H1 (cell line): ENCODE results near the gene ALDH3B1. TPM values are rescaled to one million over a fixed set of nuclear protein-coding genes. Genes with fewer than 3 reads are reported as not detected.

Source experiments
- CTCF ChIA-PET: fragments of 300-600 bp; sonication (Branson Sonifier 250); formaldehyde crosslinking; loops from one replicate; lab custom pipeline; 2021; ENCODE audit not compliant: partially characterized antibody; lab: Charles Lee
- POLR2A ChIA-PET: fragments of 300-600 bp; sonication (Branson Sonifier 250); formaldehyde crosslinking; loops from one replicate; lab custom pipeline; 2021; ENCODE audit warnings: inconsistent platforms; ENCODE audit not compliant: partially characterized antibody; lab: Charles Lee
- DNase-seq, 2 experiments: peaks; one replicate each; pipeline versions ENCODE4 v3.0.0 to v3.0.0-alpha.2; 2010 to 2022; ENCODE audit warnings: low spot score in 2 of 2, low read depth in 1 of 2, mixed read lengths in 1 of 2
- FAIRE-seq: peaks from 2 replicates; lab custom pipeline; 2011; peaks lifted over from hg19 to GRCh38; lab: Jason Lieb, UNC
- H2AFZ ChIP-seq: 2 replicates; pipeline ENCODE4 v1.8.1; 2012; ENCODE audit warnings: low read length, inconsistent platforms
- H2AK5ac ChIP-seq: 2 replicates; pipeline ENCODE4 v1.6.1; 2013; ENCODE audit warnings: low read depth, low read length
- H2BK120ac ChIP-seq: replicated peaks from 2 replicates; pipeline ENCODE3; 2013; ENCODE audit warnings: low read depth, low read length, inconsistent platforms
- H2BK12ac ChIP-seq: 2 replicates; pipeline ENCODE4 v1.6.1; 2013; ENCODE audit warnings: low read depth, low read length
- H2BK15ac ChIP-seq: 2 replicates; pipeline ENCODE4 v1.6.1; 2013; ENCODE audit warnings: low read length
- H2BK20ac ChIP-seq: 2 replicates; pipeline ENCODE4 v1.6.1; 2013; ENCODE audit warnings: low read length
- H2BK5ac ChIP-seq: 2 replicates; pipeline ENCODE4 v1.6.1; 2013; ENCODE audit warnings: low read depth, low read length
- H3K14ac ChIP-seq: 2 replicates; pipeline ENCODE4 v1.6.1; 2013; ENCODE audit warnings: inconsistent platforms; ENCODE audit not compliant: insufficient read length
- H3K18ac ChIP-seq: 2 replicates; pipeline ENCODE4 v1.6.1; 2013; ENCODE audit warnings: low read length; ENCODE audit errors: extremely low read depth
- H3K23ac ChIP-seq: 2 replicates; pipeline ENCODE4 v1.6.1; 2013; ENCODE audit warnings: inconsistent platforms; ENCODE audit not compliant: insufficient read length
- H3K23me2 ChIP-seq: 2 replicates; pipeline ENCODE4 v1.6.1; 2013; ENCODE audit warnings: low read depth, low read length
- H3K27ac ChIP-seq: 2 replicates; pipeline ENCODE4 v1.6.1; 2011; ENCODE audit warnings: low read depth, low read length, inconsistent platforms
- H3K27me3 ChIP-seq, 4 experiments: replicated peaks in 1 of 4; 1 replicate in 1 of 4; 2 replicates in 3 of 4; pipeline versions ENCODE4 v1.6.1 to v1.8.1; 2011 to 2013; ENCODE audit warnings: low read length in 3 of 4, mild to moderate bottlenecking in 3 of 4, inconsistent platforms in 2 of 4, mixed read lengths in 2 of 4, moderate library complexity in 1 of 4; ENCODE audit not compliant: control insufficient read depth in 3 of 4, insufficient read depth in 3 of 4; ENCODE audit errors: extremely low read depth in 1 of 4
- H3K36me3 ChIP-seq, 4 experiments: 2 replicates each; pipeline versions ENCODE4 v1.6.1 to v1.8.1; 2011 to 2013; ENCODE audit warnings: mild to moderate bottlenecking in 4 of 4, low read length in 3 of 4, moderate library complexity in 2 of 4, control low read depth in 1 of 4, inconsistent platforms in 1 of 4; ENCODE audit not compliant: insufficient read depth in 4 of 4, control insufficient read depth in 2 of 4
- H3K4ac ChIP-seq: replicated peaks from 2 replicates; pipeline ENCODE3; 2013; ENCODE audit warnings: low read length, low read depth, mixed read lengths, inconsistent platforms; ENCODE audit not compliant: insufficient read length
- H3K4me1 ChIP-seq, 4 experiments: replicated peaks in 1 of 4; 1 replicate in 1 of 4; 2 replicates in 3 of 4; pipeline versions ENCODE4 v1.6.1 to v1.8.1; 2011 to 2013; ENCODE audit warnings: low read length in 3 of 4, inconsistent platforms in 2 of 4, mixed read lengths in 1 of 4; ENCODE audit not compliant: insufficient read depth in 4 of 4, control insufficient read depth in 3 of 4
- H3K4me2 ChIP-seq, 2 experiments: 2 replicates each; pipeline versions ENCODE4 v1.6.1 to v1.8.1; 2011 to 2013; ENCODE audit warnings: low read depth in 2 of 2, low read length in 2 of 2, control low read depth in 1 of 2, inconsistent platforms in 1 of 2, mild to moderate bottlenecking in 1 of 2; ENCODE audit not compliant: insufficient read depth in 1 of 2
- H3K4me3 ChIP-seq, 4 experiments: fragments of 200-600, 300-600 bp in 1 of 4; sonication (generic), shearing (Covaris generic), sonication (Bioruptor Twin) in 1 of 4; 2 replicates each; pipeline versions ENCODE4 v1.5.1 to v1.8.1; 2011 to 2016; ENCODE audit warnings: low read length in 4 of 4, low read depth in 3 of 4, control low read depth in 2 of 4, inconsistent platforms in 2 of 4, mild to moderate bottlenecking in 2 of 4, mixed read lengths in 1 of 4, moderate library complexity in 1 of 4; ENCODE audit not compliant: insufficient read depth in 2 of 4; ENCODE audit errors: extremely low read depth in 1 of 4
- H3K56ac ChIP-seq: replicated peaks from 2 replicates; pipeline ENCODE3; 2013; ENCODE audit warnings: low read depth, mild to moderate bottlenecking, mixed read lengths, low read length, inconsistent platforms; ENCODE audit not compliant: insufficient read length
- H3K79me1 ChIP-seq: 2 replicates; pipeline ENCODE4 v1.6.1; 2013; ENCODE audit warnings: low read depth, low read length, control low read depth
- H3K79me2 ChIP-seq, 2 experiments: 2 replicates each; pipeline versions ENCODE4 v1.6.1 to v1.8.1; 2012 to 2013; ENCODE audit warnings: low read length in 2 of 2, mild to moderate bottlenecking in 2 of 2, inconsistent platforms in 1 of 2; ENCODE audit not compliant: insufficient read depth in 2 of 2, control insufficient read depth in 1 of 2
- H3K9ac ChIP-seq, 4 experiments: replicated peaks in 1 of 4; 1 replicate in 1 of 4; 2 replicates in 3 of 4; pipeline versions ENCODE4 v1.6.1 to v1.8.1; 2011 to 2013; ENCODE audit warnings: low read depth in 3 of 4, low read length in 3 of 4, control low read depth in 2 of 4, mild to moderate bottlenecking in 2 of 4, moderate library complexity in 2 of 4, inconsistent platforms in 1 of 4; ENCODE audit errors: extremely low read depth in 1 of 4
- H3K9me3 ChIP-seq, 2 experiments: 2 replicates each; pipeline versions ENCODE4 v1.6.1 to v1.8.1; 2012 to 2013; ENCODE audit warnings: mild to moderate bottlenecking in 2 of 2, moderate library complexity in 2 of 2, control low read depth in 1 of 2, inconsistent platforms in 1 of 2, low read depth in 1 of 2, low read length in 1 of 2, mixed read lengths in 1 of 2; ENCODE audit not compliant: insufficient read depth in 2 of 2
- H4K20me1 ChIP-seq, 2 experiments: replicated peaks in 1 of 2; 2 replicates each; pipeline versions ENCODE3 to v1.8.1; 2011 to 2013; ENCODE audit warnings: inconsistent platforms in 2 of 2, low read length in 2 of 2, mild to moderate bottlenecking in 1 of 2; ENCODE audit not compliant: insufficient read depth in 2 of 2, control insufficient read depth in 1 of 2
- H4K5ac ChIP-seq: 2 replicates; pipeline ENCODE4 v1.6.1; 2013; ENCODE audit warnings: low read length, low read depth, mixed read lengths, inconsistent platforms; ENCODE audit not compliant: insufficient read length
- H4K8ac ChIP-seq: 2 replicates; pipeline ENCODE4 v1.8.0; 2013; ENCODE audit warnings: mild to moderate bottlenecking, moderate library complexity, low read length, inconsistent platforms; ENCODE audit not compliant: insufficient read depth; ENCODE audit errors: extremely low read depth
- H4K91ac ChIP-seq: replicated peaks from 2 replicates; pipeline ENCODE3; 2013; ENCODE audit warnings: low read length, mixed read lengths, inconsistent platforms; ENCODE audit not compliant: insufficient read length
- HDAC2 ChIP-seq, 2 experiments: fragments of 300-600 bp in 1 of 2; sonication (generic) in 1 of 2; IDR thresholded peaks; 2 replicates each; pipeline ENCODE4 v1.6.1; 2011 to 2012; ENCODE audit warnings: low read depth in 2 of 2, low read length in 2 of 2, mild to moderate bottlenecking in 2 of 2, moderate library complexity in 2 of 2, borderline replicate concordance in 1 of 2, inconsistent platforms in 1 of 2
- KDM4A ChIP-seq: IDR thresholded peaks from one replicate; pipeline ENCODE4 v1.7.1; 2012; ENCODE audit warnings: low read depth, mild to moderate bottlenecking, moderate library complexity, low read length, inconsistent platforms; ENCODE audit not compliant: severe bottlenecking
- RXRA ChIP-seq: IDR thresholded peaks from 2 replicates; pipeline ENCODE4 v1.6.1; 2011; ENCODE audit warnings: low read depth, mild to moderate bottlenecking, low read length, moderate library complexity; ENCODE audit not compliant: insufficient read depth
- SP1 ChIP-seq: IDR thresholded peaks from 2 replicates; pipeline ENCODE4 v1.6.1; 2011; ENCODE audit warnings: low read depth, low read length
- TAF1 ChIP-seq: IDR thresholded peaks from 2 replicates; pipeline ENCODE4 v1.6.1; 2011; ENCODE audit warnings: mild to moderate bottlenecking, low read depth, low read length
- ZNF274 ChIP-seq: IDR thresholded peaks from 2 replicates; pipeline ENCODE4 v1.7.0; 2012; ENCODE audit warnings: low read length, borderline replicate concordance; ENCODE audit errors: extremely low read depth
- WGBS, 2 experiments: shearing (Covaris generic) in 1 of 2; methylation state at CpG; one replicate each; pipeline versions ENCODE4 v1.1.6 to v1.1.7; 2013 to 2015; ENCODE audit warnings: low lambda C conversion rate in 2 of 2, mixed read lengths in 2 of 2, inconsistent platforms in 1 of 2, low coverage in 1 of 2, missing lambda C conversion rate in 1 of 2; ENCODE audit not compliant: insufficient replicate concordance in 2 of 2, insufficient coverage in 1 of 2, insufficient read length in 1 of 2; ENCODE audit errors: extremely low coverage in 1 of 2, missing lambda C conversion rate in 1 of 2; 5-methylcytosine and 5-hydroxymethylcytosine counted together
- polyA plus RNA-seq, 7 experiments: library from polyadenylated mRNA; depleted of rRNA in 3 of 7; stranded (reverse) in 5 of 7; unstranded in 2 of 7; fragments of >200 nt in 5 of 7; fragments of 200-250 nt in 2 of 7; gene quantifications; 1 replicate in 5 of 7; 2 replicates in 1 of 7; 4 replicates in 1 of 7; pipeline versions ENCODE4 v1.2.1 to v1.2.3, GENCODE V29; 2011 to 2013; ENCODE audit warnings: missing spikeins in 2 of 7, mixed read lengths in 2 of 7
- total RNA-seq: library from RNA; stranded (reverse); fragmentation: NEBNext Ultra II Directional; extraction: Animal tissue kit (Norgen Biotek cat#: 25700); gene quantifications from 2 replicates; pipeline ENCODE4 v1.2.1, GENCODE V29; 2021

ALDH3B1 gene
- total and polyA plus RNA-seq, 2 of the 8 experiments (the other 6 are each of a cell fraction or from before 2014, with no cell fraction given) = 0.32 to 0.47 TPM

DNA sequence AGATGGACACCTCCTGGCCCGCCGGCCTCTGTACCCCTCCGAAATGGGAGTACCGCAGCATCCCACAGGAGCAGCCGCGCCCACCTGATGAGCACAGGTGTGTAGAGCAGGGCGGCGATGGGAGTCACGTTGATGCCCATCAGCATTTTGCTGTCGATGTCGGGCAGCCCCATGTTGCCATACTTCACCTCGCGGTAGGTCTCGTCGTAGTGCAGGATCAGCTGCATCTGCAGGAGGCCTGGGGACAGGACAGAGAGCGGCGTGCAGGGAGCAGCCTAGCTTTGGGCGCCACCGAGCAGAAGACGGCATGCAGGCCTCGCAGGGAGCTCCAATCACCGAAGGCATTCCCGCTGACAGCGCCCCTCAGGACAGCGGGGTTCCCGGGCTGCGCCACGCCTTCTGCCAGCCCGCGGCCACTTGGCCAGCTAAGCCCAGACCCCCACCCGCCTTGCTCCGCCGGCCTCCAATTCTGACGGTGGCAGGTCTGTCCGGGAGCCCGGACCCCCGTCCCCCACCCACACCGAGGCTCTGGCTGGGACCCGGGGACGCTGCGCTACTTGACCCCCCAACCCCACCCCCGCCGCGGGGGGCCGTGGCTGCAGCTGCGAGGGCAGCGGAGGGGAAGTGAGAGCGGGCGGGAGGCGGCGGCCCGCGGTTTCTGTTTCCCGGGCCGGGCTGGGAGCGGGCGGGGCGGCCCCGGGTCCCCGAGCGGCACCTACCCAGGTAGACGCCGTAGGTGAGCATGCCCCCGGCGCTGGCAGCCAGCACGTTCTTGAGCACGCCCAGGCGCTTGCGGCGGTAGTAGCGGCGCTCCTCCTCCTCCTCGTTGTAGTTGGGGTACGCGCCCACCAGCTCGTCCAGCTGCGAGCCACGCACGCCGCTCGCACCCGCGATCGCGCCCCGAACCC is 6.9 kb upstream of the ALDH3B1 start:
- Histone ChIP-seq H3K9ac (peak overlapping the region in 2 of 4 experiments; percentile 31 to 55; a peak in 2 of 7 replicates), H4K20me1 (peaks cover 0 to 2% of the 10 kb centered on the region in 2 experiments), H2BK15ac (no peak overlapping the region), H3K56ac (no peak overlapping the region), H3K4me1 (peaks cover 0 to 12% (median 4%) of the 10 kb centered on the region in 4 experiments; a peak in 5 of 7 replicates), H3K27ac (no peak overlapping the region), H3K79me1 (no peaks in the 10 kb centered on the region), H4K8ac (no peak overlapping the region), H3K23me2 (peaks cover 12% of the 10 kb centered on the region), H3K9me3 (no peaks in the 10 kb centered on the region), H2AK5ac (no peak overlapping the region), H2AFZ (no peak overlapping the region), H2BK20ac (no peak overlapping the region), H3K23ac (no peak overlapping the region), H2BK120ac (no peak overlapping the region), H3K4me3 (peak overlapping the region; percentile 39 to 76 (median 44)), H3K79me2 (no peaks in the 10 kb centered on the region), H4K91ac (peak overlapping the region; percentile 68), H2BK5ac (no peak overlapping the region), H2BK12ac (no peak overlapping the region), H3K36me3 (no peaks in the 10 kb centered on the region), H3K4ac (no peak overlapping the region), H4K5ac (no peak overlapping the region), H3K27me3 (peaks cover 0 to 5% (median under 1%) of the 10 kb centered on the region in 4 experiments; a peak in 2 of 7 replicates), H3K14ac (no peak overlapping the region), H3K18ac (no peak overlapping the region), H3K4me2 (peak overlapping the region; percentile 39 to 78)
- WGBS, 2 experiments = 14% methylated on average over 58 of the region's 86 CpGs; no CpG with 5 or more reads in 1 of the 2 experiments
- FAIRE-seq = no peak
- ChIA-PET POLR2A (interaction anchor here (1.0 to 1.8 kb wide), 2 partner anchors 36 to 48 kb away, joined by 3 to 6 read pairs; partner anchors contain the start of gene TCIRG1), CTCF (interaction anchor here (1.7 to 3.4 kb wide), 2 partner anchors 9 to 18 kb away, joined by 10 to 19 read pairs; no protein-coding TSS in a partner anchor)
- DNase-seq = peak in 1 of 2 experiments; percentile 74
- TF ChIP-seq HDAC2 (IDR thresholded peaks at IDR 0.05; ENCODE audit: borderline replicate concordance in 1 of 2, low read depth in 2 of 2, low read length in 2 of 2) = 0 out of 4 replicates have a peak, but pooled peaks of 1 of the 2 experiments have one; percentile 26
- peak; percentile 92 for TF ChIP-seq KDM4A
- no peak for TF ChIP-seq ZNF274
- no peak for TF ChIP-seq SP1
- 0 out of 2 replicates have a peak, but pooled peaks have one; percentile 4 for TF ChIP-seq TAF1
- TF ChIP-seq RXRA = no peak
